Measurements from ENCODE around the gene SELENOK. TPM values are rescaled to one million over a fixed set of nuclear protein-coding genes. Genes with fewer than 3 reads are reported as not detected.
A peak's percentile ranks its signal among the peaks of the same experiment; 100 is the strongest.

Gene SELENOK
- total and polyA plus RNA-seq, 2 of the 13 experiments (the other 11 are each of a cell fraction or from before 2014, with no cell fraction given): 67.0 to 81.0 TPM

GRCh38 chr3:53843195-53844177 lies 48.2 kb downstream of the SELENOK start (continued):
- TF ChIP-seq, protein P1, sequence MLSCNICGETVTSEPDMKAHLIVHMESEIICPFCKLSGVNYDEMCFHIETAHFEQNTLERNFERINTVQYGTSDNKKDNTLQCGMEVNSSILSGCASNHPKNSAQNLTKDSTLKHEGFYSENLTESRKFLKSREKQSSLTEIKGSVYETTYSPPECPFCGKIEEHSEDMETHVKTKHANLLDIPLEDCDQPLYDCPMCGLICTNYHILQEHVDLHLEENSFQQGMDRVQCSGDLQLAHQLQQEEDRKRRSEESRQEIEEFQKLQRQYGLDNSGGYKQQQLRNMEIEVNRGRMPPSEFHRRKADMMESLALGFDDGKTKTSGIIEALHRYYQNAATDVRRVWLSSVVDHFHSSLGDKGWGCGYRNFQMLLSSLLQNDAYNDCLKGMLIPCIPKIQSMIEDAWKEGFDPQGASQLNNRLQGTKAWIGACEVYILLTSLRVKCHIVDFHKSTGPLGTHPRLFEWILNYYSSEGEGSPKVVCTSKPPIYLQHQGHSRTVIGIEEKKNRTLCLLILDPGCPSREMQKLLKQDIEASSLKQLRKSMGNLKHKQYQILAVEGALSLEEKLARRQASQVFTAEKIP (CRISPR knock-in tag; IDR thresholded peaks at IDR 0.05; ENCODE audit: borderline replicate concordance): no peak
- TF ChIP-seq THAP11 (CRISPR knock-in tag; IDR thresholded peaks at IDR 0.05) (no peak; the same call in 1 of the 2 replicates), NBN (conservative IDR thresholded peaks at IDR 0.05) (no peak), ZNF225 (CRISPR knock-in tag; IDR thresholded peaks at IDR 0.05) (no peak), KLF16 (CRISPR knock-in tag; IDR thresholded peaks at IDR 0.05) (no peak), ZNF749 (CRISPR knock-in tag; IDR thresholded peaks at IDR 0.05; ENCODE audit: borderline replicate concordance) (no peak), MEIS1 (CRISPR knock-in tag; IDR thresholded peaks at IDR 0.05; ENCODE audit: borderline replicate concordance) (no peak), SNAPC4 (CRISPR knock-in tag; IDR thresholded peaks at IDR 0.05) (no peak; the same call in 1 of the 2 replicates), FOXK2 (IDR thresholded peaks at IDR 0.05) (no peak), POGZ (CRISPR knock-in tag; IDR thresholded peaks at IDR 0.05) (no peak), REXO4 (CRISPR knock-in tag; IDR thresholded peaks at IDR 0.05; ENCODE audit: borderline replicate concordance) (no peak), ZMYM2 (CRISPR knock-in tag; IDR thresholded peaks at IDR 0.05) (no peak), STAT5B (CRISPR knock-in tag; IDR thresholded peaks at IDR 0.05) (no peak), ZNF484 (CRISPR knock-in tag; IDR thresholded peaks at IDR 0.05; ENCODE audit: borderline replicate concordance, low read depth) (no peak), ARNT2 (CRISPR knock-in tag; IDR thresholded peaks at IDR 0.05; ENCODE audit: low read depth) (no peak), THAP8 (CRISPR knock-in tag; IDR thresholded peaks at IDR 0.05; ENCODE audit: borderline replicate concordance) (no peak), HOXD1 (CRISPR knock-in tag; IDR thresholded peaks at IDR 0.05) (peak; percentile 15; the same call in 1 of the 2 replicates)
